NCI-H345 treated with DMSO at 0.1 percent for 48 hours (cell line): ENCODE data around the gene SH3PXD2A.

ENCODE experiments used
- DNase-seq: peaks from one replicate; lab custom pipeline; 2025; ENCODE audit not compliant: unreplicated experiment; lab: John Stamatoyannopoulos, UW

The SH3PXD2A gene

GRCh38 chr10:103572347-103573204, 282.8 kb downstream of the SH3PXD2A start:
- DNase-seq: no peak

DNA sequence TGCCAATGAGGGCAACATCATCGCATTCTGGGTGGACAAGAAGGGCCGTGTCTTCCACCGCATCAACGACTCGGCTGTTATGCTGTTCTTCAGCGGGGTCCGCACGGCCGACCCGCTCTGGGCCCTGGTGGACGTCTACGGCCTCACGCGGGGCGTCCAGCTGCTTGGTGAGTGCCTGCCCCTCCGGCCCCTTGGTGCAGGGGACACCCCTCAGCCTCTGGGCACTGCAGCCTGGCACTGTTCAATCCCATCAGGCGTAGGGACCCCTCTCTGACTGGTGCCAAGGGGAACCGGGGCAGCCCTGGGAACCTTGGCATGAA, 283.8 kb downstream of the SH3PXD2A start:
- DNase-seq: no peak

GRCh38 chr10:103570844-103571655, 284.3 kb downstream of the SH3PXD2A start:
- no peak for DNase-seq

GRCh38 chr10:103569896-103570295, 285.5 kb downstream of the SH3PXD2A start:
- DNase-seq: no peak

DNA sequence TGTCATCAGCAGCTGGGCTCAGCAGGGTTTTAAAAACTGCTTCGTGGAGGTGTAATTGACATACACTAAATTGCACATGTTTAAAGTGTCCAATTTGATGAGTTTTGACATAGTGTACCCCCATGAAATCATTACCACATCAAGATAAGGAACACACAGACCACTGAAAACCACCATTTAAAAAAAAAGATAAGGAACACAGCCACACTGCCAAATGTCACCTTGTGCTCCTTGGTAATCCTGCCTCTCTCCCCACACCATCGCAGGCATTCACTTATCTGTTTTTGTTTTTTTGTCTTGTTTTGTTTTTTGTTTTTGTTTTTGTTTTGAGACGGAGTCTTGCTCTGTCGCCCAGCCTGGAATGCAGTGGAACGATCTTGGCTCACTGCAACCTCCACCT, 286.9 kb downstream of the SH3PXD2A start:
- no peak for DNase-seq

DNA sequence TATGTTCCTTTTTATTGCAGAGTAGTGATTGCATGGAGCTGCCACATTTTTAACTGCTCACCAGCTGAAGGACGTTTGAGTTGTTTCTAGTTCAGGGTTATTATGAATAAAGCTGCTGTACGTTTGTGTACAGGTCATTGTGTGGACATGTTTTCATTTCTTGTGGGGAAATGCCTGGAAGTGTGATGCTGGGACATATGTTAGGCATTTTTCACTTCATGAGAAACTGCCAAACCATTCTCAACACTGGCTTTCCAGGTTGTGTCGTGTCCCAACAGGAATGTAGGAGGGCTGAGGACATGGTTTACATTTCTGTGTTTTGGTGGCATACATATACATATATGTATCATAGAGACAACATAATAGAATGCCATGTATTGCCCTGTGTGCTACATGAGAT, 288.8 kb downstream of the SH3PXD2A start:
- no peak for DNase-seq

- no peak for DNase-seq
Measured at GRCh38 chr10:103564776-103565520, 290.4 kb downstream of the SH3PXD2A start.

DNA sequence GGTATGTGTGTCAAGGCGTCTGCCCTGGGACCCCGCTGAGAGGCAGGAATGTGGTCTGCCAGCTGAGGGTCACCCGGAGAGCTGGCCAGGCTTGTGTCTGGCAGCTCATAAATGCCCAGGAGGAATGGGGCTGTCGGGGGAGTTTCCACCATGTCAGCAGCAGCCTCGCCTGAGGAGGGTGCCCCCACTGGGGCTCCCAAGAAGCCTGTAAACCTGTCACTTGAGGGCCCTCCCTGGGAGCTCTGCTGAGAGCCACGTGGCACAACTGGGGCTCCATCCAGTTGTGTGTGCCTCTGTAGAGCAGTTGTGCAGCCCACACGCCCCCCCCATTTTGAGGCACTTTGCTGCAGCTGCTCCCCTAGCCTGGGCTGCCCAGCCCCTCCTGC, 291.3 kb downstream of the SH3PXD2A start:
- DNase-seq: no peak

DNA sequence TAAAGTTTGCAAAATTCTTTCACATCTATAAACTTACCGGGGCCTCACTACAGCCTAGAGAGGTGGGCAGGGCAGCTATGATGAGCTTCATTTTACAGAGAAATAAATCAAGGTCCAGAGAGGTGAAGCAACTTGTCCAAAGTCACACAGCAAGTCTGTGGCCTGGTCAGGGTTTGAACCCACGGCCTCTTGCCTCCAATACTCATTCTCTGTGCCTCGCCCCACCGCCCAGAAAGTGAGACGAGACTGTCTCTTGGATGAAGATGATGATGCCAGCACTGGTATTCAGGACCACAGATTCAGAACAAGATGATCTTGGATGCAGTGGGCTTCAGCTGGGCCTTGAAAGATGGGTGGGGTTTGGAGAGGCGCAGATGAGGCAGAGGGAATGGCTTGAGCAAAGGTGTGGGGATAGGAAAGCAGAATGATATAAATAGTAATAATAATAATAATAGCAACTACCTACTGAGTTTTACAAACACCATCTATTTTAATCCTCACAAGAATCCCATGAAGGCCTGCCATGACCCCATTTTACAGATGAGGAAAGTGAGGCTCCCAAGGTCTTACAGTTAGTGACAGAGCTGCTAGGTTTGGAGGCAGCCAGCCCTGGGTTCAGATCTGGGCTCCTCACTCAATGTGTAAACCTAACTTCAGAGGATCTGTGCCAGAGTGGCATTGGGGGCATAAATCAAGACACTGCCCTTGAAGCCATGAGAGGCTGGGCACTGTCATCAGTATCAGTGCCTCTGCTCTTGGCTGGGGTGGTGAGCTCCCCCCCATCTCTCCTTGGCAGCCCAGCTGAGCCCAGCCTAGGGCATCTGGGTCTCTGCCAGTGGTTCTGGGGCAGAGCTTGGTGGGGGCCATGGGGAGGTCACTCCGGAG, 291.9 kb downstream of the SH3PXD2A start:
- DNase-seq: no peak

DNA sequence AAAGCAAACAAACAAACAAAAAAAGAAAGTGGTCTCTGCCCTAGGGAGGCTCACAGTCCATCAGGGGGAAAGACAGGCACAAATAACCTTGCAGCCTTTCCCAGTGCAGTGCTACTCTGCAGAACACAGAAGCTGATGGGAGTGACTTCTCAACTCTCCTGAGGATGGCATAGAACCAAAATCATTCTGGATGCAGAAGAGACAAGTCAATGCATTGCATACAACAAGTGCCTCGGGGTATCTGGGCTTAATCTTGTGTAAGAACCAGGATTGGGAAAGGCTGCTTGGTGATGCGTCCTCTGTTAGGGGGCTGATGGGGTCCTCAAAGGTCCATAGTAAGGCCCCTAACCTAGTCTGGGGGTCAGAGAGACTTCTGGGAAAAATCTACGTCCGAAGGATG, 293.0 kb downstream of the SH3PXD2A start:
- no peak for DNase-seq

GRCh38 chr10:103560886-103561285, 294.5 kb downstream of the SH3PXD2A start:
- no peak for DNase-seq

- DNase-seq: no peak
Measured at GRCh38 chr10:103559776-103560175, 295.6 kb downstream of the SH3PXD2A start.

DNA sequence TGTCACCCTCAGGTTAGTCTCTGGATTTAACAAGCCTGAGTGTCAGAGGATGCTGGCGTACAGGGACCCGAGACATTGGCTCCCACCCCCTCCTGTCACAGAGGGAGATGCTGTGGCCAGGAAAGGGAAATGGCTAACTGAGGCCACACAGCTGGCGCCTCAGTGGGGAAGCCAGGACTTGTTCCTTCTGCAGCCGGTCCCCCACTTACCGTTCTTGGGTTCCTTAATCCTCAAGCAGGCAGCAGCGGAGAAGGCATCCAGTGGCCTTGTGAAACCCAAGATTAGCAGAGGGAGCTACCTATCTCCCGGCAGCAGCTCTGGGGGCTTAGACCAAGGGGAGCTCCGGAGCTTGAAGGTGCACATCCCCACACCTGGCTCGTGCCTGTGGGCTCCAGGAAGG, 296.5 kb downstream of the SH3PXD2A start:
- DNase-seq: no peak

DNA sequence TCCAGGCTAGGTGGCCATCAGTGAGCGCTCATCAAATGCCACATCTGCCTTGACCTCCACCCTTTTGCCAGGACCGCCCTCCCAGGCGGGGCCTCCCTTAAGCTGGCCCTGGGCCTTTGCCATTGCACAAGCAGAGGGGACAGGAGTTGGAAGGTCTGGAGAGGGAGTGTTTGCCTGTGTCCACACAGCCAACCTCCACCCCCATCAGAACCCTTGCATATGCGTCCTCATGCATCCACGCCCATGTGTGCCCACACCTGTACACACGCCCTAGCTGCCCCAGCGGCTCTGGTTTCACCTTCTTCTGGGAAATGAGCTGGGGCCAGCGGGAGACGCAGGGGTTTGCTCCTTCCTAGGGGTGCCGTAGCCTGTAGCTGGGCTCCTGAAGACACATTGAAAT, 297.9 kb downstream of the SH3PXD2A start:
- no peak for DNase-seq

DNA sequence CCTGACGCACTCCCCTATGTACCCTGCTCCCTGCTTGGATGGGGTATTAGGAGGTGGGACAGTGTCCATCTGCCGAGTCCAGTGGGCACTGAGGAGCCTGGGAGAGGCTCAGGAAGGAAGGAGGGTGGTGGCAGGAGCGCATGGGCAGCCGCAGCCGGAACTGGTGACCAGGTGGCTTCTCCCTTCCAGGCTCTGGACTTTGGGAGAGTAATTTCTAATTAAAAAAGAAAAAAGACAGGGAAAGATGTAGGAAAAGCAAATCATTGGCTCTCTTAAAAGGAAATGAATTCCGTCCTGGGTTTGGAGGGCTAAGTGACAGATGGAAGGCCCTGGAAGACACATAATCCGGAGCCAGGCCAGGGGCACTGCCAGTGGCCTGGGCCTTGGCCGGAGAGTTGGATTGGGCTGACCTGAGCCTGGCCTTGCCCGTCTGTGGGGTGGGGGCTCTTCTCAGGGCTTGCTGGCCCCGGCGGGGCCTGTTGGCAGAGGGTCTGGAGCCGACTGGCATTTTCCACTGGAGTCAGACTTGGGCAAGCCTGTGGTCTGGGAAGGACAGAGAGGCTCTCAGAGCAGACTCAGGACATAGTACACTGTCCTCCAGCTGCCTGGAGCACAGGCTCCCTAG, 298.9 kb downstream of the SH3PXD2A start:
- DNase-seq: no peak

- no peak for DNase-seq
Measured at GRCh38 chr10:103555712-103556111, 299.7 kb downstream of the SH3PXD2A start.

GRCh38 chr10:103555325-103555649, 300.1 kb downstream of the SH3PXD2A start:
- no peak for DNase-seq

DNA sequence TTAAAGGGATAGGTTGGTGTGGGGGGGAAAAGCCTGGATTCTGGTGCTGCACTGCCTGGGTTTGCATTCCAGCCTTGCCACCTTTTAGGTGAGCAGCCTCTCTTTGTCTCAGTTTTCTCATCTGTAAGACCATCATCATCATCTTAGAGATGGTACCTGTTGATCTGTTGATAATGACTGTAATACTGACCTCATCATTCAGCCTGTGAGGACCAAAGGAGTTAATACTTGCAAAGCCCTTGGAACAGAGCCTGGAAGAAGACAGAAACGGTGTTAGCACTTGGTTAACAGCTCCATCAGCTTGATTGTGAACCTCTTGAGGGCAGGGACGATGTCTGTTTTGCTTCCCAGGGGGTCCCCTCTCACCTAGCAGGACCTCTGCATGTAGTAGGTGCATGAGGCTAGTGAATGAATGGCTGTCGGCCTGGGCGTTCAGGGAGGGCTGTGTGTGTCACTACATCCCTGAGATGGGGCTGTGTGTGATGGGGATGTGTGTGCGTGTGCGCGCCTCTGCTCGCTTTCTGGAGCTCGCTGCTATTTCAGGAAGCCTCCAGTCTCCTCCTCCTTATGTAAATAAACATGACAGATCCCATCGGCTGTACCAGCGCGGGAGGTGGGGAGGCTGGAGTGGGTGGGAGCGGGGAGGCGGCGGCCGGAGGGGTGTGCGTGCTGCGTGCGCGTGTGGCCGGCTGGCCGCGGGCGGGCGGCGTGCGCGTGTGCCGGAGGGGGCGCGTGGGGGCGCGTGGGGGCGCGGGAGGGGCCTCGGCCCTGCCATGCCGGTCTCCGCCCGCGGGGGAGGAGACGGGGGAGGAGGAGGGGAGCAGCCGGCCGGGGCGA, 300.7 kb downstream of the SH3PXD2A start:
- DNase-seq: peak; percentile 44

- no peak for DNase-seq
Measured at GRCh38 chr10:103553743-103554487, 301.5 kb downstream of the SH3PXD2A start.
